Medulla oblongata (tissue), 1 donor: ENCODE data around the gene AKT1S1.
"Not testable (repeated sequence)": the region's sequence is repeated elsewhere in the genome, so short reads cannot be mapped to it uniquely, and the experiment has no call there.

ENCODE experiments used
- DNase-seq: peaks from one replicate; pipeline ENCODE4 v3.0.0-alpha.2; 2015; ENCODE audit errors: extremely low spot score

The AKT1S1 gene

DNA sequence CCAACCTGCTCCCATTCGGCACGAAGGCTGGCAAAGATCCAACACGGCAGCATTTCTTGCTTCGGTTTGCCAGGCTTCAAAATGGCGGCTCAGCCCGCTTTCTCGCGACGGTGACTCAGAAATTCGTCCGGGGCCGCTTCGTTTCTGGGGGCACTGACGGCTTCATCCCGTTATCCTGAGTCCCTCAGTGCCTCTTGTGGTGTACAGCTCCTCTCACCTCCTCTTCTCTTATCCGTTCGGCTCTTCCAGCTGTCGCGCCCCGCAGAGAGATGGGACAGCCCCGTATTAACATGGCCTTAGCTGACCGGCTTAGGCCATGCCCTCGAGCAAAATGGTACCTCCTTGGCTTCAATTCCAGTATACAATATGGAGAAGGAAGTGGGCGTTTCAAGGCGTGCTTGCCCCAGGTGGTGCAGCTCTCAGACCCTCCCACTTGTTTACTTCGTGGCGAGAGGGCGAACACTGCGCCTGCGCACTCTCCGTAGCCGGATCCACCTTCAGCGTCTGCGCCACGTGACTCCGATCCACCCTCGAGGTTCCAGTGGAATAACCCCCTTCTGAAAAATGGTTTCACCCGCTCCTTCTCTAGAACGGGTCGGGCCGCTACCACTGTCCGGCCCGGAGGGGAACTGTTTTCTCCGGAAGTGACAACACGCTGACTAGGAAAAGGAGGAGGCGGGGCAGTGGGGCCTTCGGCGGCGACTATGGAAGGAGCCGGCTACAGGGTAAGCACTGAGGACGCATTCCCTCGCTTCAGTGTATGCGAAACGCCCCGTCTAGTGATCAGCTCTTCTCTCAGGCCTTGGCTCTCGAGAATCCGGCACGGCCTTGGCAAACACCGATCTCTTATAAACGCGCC is at the start of gene AKT1S1, which contains the start of gene TBC1D17:
Gene AKT1S1 (minus strand): TSS at position 336 of the 859 bp plus-strand sequence. CDS start 4,060 bp downstream, outside the sequence.
Gene TBC1D17 (plus strand): TSS at position 683 of the 859 bp plus-strand sequence. CDS start 22 bp downstream, at position 705.
- DNase-seq: peak; percentile 100

- DNase-seq: no peak
Measured at GRCh38 chr19:49926515-49926914, 49.4 kb upstream of the AKT1S1 start.

DNA sequence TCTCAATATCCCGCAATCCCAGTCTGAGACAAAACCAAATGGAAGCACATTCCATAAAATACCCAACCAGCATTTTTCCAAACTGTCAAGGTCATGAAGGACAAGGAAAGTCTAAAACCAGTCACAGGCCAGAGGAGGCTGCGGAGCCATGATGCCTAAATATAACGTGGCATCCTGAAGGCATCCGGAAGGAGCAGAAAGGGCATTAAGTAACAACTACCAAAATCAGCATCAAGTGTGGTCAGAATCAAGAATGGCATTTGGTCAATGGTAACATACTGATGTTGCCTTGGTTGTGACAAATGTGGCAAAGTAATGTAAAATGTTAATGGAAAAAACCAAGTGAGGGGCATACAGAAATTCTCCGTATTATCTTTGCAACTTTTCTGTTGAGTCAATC is 48.3 kb upstream of the AKT1S1 start:
- no peak for DNase-seq

GRCh38 chr19:49924881-49925210 is 47.7 kb upstream of the AKT1S1 start:
- not testable (repeated sequence) for DNase-seq

DNA sequence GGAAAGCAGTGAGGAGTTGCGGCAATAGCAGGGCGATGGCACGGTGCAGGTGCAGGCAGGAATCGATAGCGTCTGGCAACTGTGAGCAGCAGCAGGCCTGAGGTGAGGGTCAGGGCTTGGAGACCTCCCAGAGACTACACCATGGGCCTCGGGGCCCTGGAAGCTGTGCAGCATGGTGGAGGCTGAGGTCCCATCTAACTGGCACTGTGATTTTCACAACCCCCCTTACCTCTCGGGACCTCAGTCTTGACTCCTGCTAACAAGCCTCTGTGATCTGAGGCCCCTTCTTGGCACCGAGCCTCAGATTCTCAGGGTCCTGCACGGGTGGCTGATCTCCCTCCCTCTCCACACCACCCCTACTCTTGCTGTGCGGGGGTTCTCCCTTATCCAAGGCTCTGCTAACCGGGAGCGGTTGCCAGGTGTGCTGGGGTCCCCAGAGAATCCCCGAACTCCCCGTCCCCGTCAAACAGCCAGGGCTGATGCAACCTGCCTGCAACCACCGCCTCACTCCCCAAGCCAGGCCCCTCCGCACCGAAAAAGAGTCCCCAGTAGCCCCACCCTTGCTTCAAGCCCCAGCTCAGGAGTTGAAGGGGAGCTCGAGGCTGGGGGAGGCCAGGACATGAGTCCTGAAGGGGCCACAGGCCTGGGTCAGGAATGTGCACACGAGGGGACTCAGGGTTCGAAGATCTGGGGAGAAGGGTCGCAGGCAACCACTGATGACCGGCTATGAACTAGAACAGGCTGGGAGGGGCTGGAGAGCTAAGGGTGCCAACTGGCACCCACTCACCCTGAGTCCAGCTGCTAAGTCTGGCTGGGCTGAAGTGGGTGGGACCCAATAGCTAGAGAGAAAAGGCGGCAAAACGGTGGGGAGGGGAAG is 47.1 kb upstream of the AKT1S1 start:
- DNase-seq: no peak

DNA sequence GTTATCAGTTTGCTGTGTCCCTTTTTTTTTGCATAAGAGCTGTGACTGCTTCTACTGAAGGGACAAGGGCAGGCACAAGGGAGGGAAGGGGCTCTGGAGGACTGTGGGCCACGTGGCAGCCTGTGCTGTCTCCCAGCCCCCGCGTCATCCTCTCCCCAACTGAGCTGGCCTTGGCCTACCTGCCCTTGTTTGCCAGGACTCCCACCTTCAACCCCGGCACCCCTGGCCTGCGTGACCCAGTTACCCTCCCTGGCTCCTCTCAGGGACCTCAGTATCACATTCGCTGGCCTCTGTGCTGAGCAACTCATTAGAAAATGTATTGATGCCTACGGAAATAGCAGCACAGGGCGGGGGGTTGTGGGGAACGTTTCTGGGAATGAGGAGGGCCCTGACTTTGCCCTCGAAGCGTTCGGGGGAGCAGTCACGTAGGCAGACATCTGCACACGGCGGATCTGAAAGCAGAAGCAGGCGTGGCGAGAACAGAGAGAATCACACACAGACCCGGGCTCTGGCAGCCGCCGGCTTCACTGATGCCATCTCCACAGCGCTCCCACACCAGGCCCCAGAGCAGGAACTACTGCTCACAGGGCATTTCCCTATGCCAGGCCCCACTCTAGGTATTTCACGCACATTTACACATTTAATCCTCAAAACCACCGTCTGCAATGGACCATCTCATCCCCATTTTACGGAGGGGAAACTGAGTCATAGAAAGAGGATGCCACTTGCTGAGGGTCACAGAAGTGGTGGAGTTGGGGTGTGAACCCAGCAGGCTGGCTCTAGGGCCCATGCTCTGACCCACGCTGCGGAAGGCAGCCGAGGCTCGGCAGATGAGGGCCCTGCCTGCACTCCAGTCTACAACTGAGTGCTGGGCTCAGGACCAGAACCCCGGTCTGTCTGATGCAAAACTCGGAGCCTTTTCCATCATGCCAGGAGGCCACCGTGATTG is 46.2 kb upstream of the AKT1S1 start:
- peak; percentile 28 for DNase-seq

DNA sequence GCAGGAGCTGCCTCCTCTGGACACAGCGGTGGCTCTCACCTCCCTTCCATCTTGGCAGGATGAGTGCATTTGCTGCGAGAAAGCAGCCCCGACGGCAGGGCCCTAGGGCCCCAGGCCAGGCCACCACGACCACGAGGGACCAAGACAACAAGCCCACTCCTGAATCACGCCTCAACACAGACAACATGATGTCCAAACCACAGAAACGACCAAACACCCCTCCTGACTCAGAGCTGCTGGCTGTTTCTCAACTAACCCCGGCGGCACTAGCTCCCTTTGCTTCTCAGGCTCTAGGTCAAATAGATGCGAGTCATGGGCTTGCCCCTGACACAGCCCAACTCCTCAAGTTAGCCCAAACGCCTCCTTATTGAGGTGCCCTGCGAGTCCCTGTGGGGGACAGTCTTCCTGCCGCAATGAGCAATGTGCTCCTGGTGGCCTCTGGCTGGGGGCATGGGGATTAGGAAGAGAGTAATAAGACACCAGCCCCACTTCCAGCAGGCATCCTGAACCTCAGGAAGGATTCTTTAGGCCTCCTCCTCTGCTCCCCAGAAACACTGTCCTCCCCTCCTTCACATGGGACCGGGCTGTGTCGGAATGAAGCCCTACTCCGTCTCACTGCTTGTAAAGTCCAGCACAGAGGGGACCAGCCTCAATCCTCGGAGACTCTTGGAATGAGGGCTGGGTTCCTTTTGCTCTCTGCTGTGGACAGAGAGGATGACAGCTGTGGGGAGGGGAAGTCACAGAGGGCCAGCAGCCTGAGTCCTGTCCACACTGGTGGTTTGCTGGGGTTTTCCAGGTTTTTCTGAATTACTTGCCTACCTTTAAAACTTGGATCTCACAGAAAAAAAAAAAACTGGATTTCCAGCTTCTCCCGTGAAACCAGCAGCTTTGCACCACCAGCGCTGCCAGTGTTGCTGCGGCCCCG is 45.0 kb upstream of the AKT1S1 start:
- DNase-seq: no peak

- no peak for DNase-seq
Measured at GRCh38 chr19:49920624-49921363, 43.6 kb upstream of the AKT1S1 start.

- no peak for DNase-seq
Measured at GRCh38 chr19:49918089-49918488, 40.9 kb upstream of the AKT1S1 start.

- DNase-seq: peak; percentile 46
Measured at GRCh38 chr19:49916839-49917733, 39.9 kb upstream of the AKT1S1 start.

- DNase-seq: no peak
Measured at GRCh38 chr19:49915271-49915670, 38.1 kb upstream of the AKT1S1 start.

DNA sequence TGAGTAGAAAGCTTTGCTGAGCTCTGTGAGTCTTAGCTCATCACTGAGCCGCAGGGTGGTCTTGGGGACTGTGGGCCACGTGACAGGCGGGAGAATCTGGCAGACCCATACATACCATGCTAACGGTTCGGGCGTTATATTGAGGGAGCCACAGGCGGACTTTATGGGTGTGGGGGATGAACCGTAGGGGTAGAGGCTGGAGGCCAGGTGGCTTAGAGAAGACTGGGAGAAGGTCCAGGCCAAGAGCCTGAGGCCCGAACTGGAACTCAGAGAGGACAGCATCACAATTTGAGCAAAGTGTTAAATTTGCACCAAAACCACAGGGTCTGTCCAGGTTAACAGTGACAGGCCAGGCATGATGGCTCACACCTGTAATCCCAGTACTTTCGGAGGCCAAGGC is 36.6 kb upstream of the AKT1S1 start:
- no peak for DNase-seq

- no peak for DNase-seq
Measured at GRCh38 chr19:49912965-49913685, 36.0 kb upstream of the AKT1S1 start.

DNA sequence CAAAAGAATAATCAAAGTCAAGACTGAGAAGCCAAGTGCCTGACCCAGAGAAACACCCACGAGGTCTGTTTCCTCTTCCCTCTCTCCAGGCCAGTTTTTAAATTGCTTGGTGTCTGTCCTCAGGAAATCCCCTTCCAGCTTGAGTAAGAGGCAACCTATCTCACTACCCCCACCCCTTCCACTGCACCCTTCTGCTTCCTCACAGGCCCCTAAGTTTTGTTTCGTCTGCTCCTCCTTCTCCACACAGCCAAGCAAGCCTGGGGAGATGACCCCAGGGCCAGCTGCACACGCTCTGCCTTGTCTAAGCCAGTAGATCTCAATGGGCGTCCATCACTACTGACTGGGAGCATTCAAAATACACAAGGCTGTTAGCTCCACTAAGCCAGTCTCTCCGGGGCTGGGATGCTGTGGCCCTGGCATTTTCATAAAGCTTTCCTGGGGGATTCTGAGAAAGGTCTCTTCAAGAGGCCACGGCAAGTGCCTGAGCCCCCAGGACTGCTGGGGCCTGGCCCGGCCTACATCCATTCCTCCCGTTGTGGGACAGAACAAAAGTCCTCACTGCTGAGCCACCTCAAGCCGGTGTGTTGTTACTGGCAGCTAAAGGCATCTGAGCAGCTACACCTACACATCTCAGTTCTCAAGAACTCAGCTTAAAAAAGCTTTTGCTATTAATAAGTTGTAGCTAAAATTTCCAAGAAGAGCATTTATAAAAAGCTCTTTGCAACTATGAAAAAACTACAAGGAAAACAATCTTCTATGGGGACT is 34.4 kb upstream of the AKT1S1 start:
- DNase-seq: peak; percentile 78

DNA sequence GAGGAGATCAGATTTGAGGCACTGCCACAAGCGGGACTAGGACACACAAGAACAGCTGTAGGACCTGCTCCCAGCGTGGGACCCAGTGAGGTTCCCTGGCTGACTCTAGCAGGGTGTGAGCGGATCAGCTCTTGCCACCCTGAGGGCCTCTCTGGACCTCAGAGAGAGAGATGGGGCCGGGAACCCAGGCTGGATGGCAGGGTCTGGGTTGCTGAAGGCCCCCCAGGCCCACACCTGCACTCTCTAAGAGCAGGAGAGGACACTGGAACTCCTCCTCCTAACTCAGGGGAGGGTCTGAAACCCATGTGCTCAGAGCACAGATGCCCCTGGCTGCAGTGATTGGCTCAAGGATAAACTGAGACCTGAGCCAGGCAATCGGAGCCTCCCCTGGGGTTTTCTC is 33.0 kb upstream of the AKT1S1 start:
- no peak for DNase-seq

DNA sequence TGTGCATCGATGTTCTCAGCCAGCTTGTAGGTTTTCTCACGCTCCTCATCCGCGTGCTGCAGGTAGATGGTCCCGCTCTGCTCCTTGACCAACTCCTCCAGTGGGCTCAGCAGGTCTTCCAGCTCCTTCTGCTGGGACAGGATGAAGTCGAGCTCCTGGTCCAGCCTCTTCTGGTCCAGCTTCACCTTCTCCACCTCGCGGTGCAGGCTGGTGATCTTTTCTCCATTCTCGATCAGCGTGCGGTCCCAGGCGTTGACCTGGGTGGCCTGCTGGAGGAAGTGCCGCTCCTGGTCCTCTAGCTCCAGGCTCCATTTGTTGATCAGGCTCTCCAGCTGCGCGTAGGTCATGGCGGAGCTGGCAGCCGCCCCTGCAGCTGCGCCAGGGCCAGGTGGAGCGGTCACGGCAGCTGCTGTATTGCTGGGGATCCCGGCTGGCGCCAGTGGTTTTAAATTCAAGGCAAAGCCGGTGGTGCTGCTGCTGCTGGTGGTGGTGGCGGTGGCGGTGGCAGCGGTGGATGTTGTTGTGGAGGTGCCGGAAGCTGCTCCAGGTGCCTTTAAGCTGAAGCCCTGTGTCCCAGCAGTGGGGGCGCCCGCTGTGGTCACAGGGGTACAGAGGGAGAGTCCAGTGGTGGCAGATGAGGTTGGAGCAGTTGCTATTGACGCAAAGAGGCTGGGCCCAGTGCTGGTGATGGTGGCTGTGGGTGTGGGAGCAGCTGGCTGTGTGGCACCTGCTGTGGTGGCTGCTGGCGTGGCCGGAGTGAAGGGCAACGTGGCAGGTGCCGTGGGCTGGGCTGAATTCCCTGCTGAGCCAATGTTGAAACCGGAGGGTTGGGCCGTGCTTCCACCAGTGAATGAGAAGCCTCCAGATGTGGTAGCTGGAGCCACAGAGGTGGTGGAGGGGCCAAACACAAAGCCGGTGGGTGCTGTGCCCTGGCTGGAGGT is 31.6 kb upstream of the AKT1S1 start:
- DNase-seq: no peak
